OCI-LY7 (cell line): ENCODE data around the gene CDAN1.

Experiments
- CTCF ChIP-seq: fragments of 200-600 bp; sonication (generic); conservative IDR thresholded peaks from 2 replicates; pipeline ENCODE4 v1.5.1; 2014; ENCODE audit warnings: mild to moderate bottlenecking, antibody characterized with exemption, low read length, moderate library complexity, mixed read lengths
- EZH2phosphoT487 ChIP-seq: fragments of 200-600 bp; sonication (generic); IDR thresholded peaks from 2 replicates; pipeline ENCODE4 v1.6.1; 2018; ENCODE audit warnings: low read depth, borderline replicate concordance, mild to moderate bottlenecking, mixed run types, antibody characterized with exemption, low read length, moderate library complexity, mixed read lengths

GRCh38 chr15:42692997-42693396 lies 43.9 kb downstream of the CDAN1 start:
- TF ChIP-seq CTCF (no peak), EZH2phosphoT487 (no peak)
